GM18907 (cell line): ENCODE measurements around the gene CDK16.

ENCODE experiments used
- ATAC-seq: cut with Tn5 transposase; IDR thresholded peaks from one replicate; pipeline ENCODE4 v1.9.1; 2021; ENCODE audit warnings: mild to moderate bottlenecking, moderate library complexity; ENCODE audit not compliant: unreplicated experiment

Gene CDK16

GRCh38 chrX:47185241-47185640 lies 33.2 kb upstream of the CDK16 start:
- no peak for ATAC-seq

GRCh38 chrX:47186096-47186740 lies 32.3 kb upstream of the CDK16 start:
- no peak for ATAC-seq

GRCh38 chrX:47187106-47187677 lies 31.3 kb upstream of the CDK16 start:
- ATAC-seq, result no peak

- ATAC-seq, result no peak
Observed at GRCh38 chrX:47189906-47190305, 28.6 kb upstream of the CDK16 start.

GRCh38 chrX:47190445-47191269 lies 27.8 kb upstream of the CDK16 start:
- peak; percentile 51 for ATAC-seq

- ATAC-seq, result no peak
Observed at GRCh38 chrX:47191331-47191730, 27.1 kb upstream of the CDK16 start.

GRCh38 chrX:47191806-47192401 lies 26.6 kb upstream of the CDK16 start:
- no peak for ATAC-seq

- peak; percentile 83 for ATAC-seq
Observed at GRCh38 chrX:47193475-47194193, 24.8 kb upstream of the CDK16 start, which contains the start of gene UBA1. Gene UBA1, plus strand, starts transcription at chrX:47193829. Its CDS starts 4,974 bp downstream, at chrX:47198803.

GRCh38 chrX:47194194-47194787 lies 24.2 kb upstream of the CDK16 start:
- ATAC-seq, result no peak

GRCh38 chrX:47196098-47196497 lies 22.4 kb upstream of the CDK16 start:
- ATAC-seq, result no peak

- no peak for ATAC-seq
Observed at GRCh38 chrX:47197526-47197925, 21.0 kb upstream of the CDK16 start.

- no peak for ATAC-seq
Observed at GRCh38 chrX:47198026-47198686, 20.3 kb upstream of the CDK16 start.

GRCh38 chrX:47198687-47199080 lies 19.8 kb upstream of the CDK16 start:
- ATAC-seq, result no peak

GRCh38 chrX:47199286-47199685 lies 19.2 kb upstream of the CDK16 start:
- ATAC-seq, result no peak

GRCh38 chrX:47200385-47201150 lies 17.9 kb upstream of the CDK16 start:
- ATAC-seq, result no peak

GRCh38 chrX:47201345-47201944 lies 17.0 kb upstream of the CDK16 start:
- ATAC-seq, result no peak

GRCh38 chrX:47202316-47202715 lies 16.2 kb upstream of the CDK16 start:
- ATAC-seq, result no peak

GRCh38 chrX:47202877-47203276 lies 15.6 kb upstream of the CDK16 start:
- no peak for ATAC-seq

- ATAC-seq, result no peak
Observed at GRCh38 chrX:47204970-47205369, 13.5 kb upstream of the CDK16 start.
